ENCODE data around the gene MYCL.
A peak's percentile ranks its signal among the peaks of the same experiment; 100 is the strongest.

The MYCL gene

GRCh38 chr1:39927538-39927937, 25.8 kb upstream of the MYCL start:
- no peak for TF ChIP-seq CTCF (IDR thresholded peaks at IDR 0.05; ENCODE audit: poor library complexity, severe bottlenecking)
- H3K27ac ChIP-seq (ENCODE audit: poor library complexity, severe bottlenecking), result no peak overlapping the region
- no peak overlapping the region for H3K4me3 ChIP-seq (ENCODE audit: severe bottlenecking)
- no peaks in the 10 kb centered on the region for H3K36me3 ChIP-seq (ENCODE audit: low read depth)
- no peaks in the 10 kb centered on the region for H3K9me3 ChIP-seq (ENCODE audit: severe bottlenecking)
- H3K4me1 ChIP-seq (ENCODE audit: insufficient read depth, poor library complexity, severe bottlenecking), result peaks cover 8% of the 10 kb centered on the region
- DNase-seq (ENCODE audit: low spot score), result no peak
- peak; percentile 33; the same call in 1 of the 3 replicates for ATAC-seq (ENCODE audit: low read depth)
- no peaks in the 10 kb centered on the region for H3K27me3 ChIP-seq (ENCODE audit: insufficient read depth, poor library complexity, severe bottlenecking)

- no peaks in the 10 kb centered on the region for H3K27me3 ChIP-seq (ENCODE audit: insufficient read depth, poor library complexity, severe bottlenecking)
- TF ChIP-seq CTCF (IDR thresholded peaks at IDR 0.05; ENCODE audit: poor library complexity, severe bottlenecking), result no peak
- no peak; the same call in 2 of the 3 replicates for ATAC-seq (ENCODE audit: low read depth)
- DNase-seq (ENCODE audit: low spot score), result no peak
- H3K9me3 ChIP-seq (ENCODE audit: severe bottlenecking), result no peaks in the 10 kb centered on the region
- H3K36me3 ChIP-seq (ENCODE audit: low read depth), result no peaks in the 10 kb centered on the region
- peaks cover 8% of the 10 kb centered on the region for H3K4me1 ChIP-seq (ENCODE audit: insufficient read depth, poor library complexity, severe bottlenecking)
- no peak overlapping the region for H3K4me3 ChIP-seq (ENCODE audit: severe bottlenecking)
- no peak overlapping the region for H3K27ac ChIP-seq (ENCODE audit: poor library complexity, severe bottlenecking)
Observed at GRCh38 chr1:39926820-39927219, 25.1 kb upstream of the MYCL start.

- DNase-seq (ENCODE audit: low spot score) (no peak), ATAC-seq (ENCODE audit: low read depth) (no peak)
- H3K4me1 ChIP-seq (ENCODE audit: insufficient read depth, poor library complexity, severe bottlenecking), result peaks cover 8% of the 10 kb centered on the region
- no peaks in the 10 kb centered on the region for H3K27me3 ChIP-seq (ENCODE audit: insufficient read depth, poor library complexity, severe bottlenecking)
- no peak overlapping the region for H3K27ac ChIP-seq (ENCODE audit: poor library complexity, severe bottlenecking)
- no peak for TF ChIP-seq CTCF (IDR thresholded peaks at IDR 0.05; ENCODE audit: poor library complexity, severe bottlenecking)
- H3K9me3 ChIP-seq (ENCODE audit: severe bottlenecking), result no peaks in the 10 kb centered on the region
- no peaks in the 10 kb centered on the region for H3K36me3 ChIP-seq (ENCODE audit: low read depth)
- H3K4me3 ChIP-seq (ENCODE audit: severe bottlenecking), result no peak overlapping the region
Observed at GRCh38 chr1:39926343-39926793, 24.7 kb upstream of the MYCL start.

GRCh38 chr1:39925721-39926342, 24.1 kb upstream of the MYCL start:
- DNase-seq (ENCODE audit: low spot score) (no peak), ATAC-seq (ENCODE audit: low read depth) (no peak)
- no peak overlapping the region for H3K4me3 ChIP-seq (ENCODE audit: severe bottlenecking)
- TF ChIP-seq CTCF (IDR thresholded peaks at IDR 0.05; ENCODE audit: poor library complexity, severe bottlenecking), result no peak
- no peaks in the 10 kb centered on the region for H3K36me3 ChIP-seq (ENCODE audit: low read depth)
- H3K9me3 ChIP-seq (ENCODE audit: severe bottlenecking), result no peaks in the 10 kb centered on the region
- H3K27ac ChIP-seq (ENCODE audit: poor library complexity, severe bottlenecking), result no peak overlapping the region
- H3K4me1 ChIP-seq (ENCODE audit: insufficient read depth, poor library complexity, severe bottlenecking), result peaks cover 8% of the 10 kb centered on the region
- H3K27me3 ChIP-seq (ENCODE audit: insufficient read depth, poor library complexity, severe bottlenecking), result no peaks in the 10 kb centered on the region

GRCh38 chr1:39922251-39922688, 20.6 kb upstream of the MYCL start:
- H3K36me3 ChIP-seq (ENCODE audit: low read depth), result no peaks in the 10 kb centered on the region
- H3K4me3 ChIP-seq (ENCODE audit: severe bottlenecking), result no peak overlapping the region
- no peak overlapping the region for H3K27ac ChIP-seq (ENCODE audit: poor library complexity, severe bottlenecking)

More at GRCh38 chr1:39922251-39922688, 20.6 kb upstream of the MYCL start:
- Histone ChIP-seq H3K4me1 (ENCODE audit: insufficient read depth, poor library complexity, severe bottlenecking) (peaks cover 4% of the 10 kb centered on the region), H3K9me3 (ENCODE audit: severe bottlenecking) (no peaks in the 10 kb centered on the region), H3K27me3 (ENCODE audit: insufficient read depth, poor library complexity, severe bottlenecking) (no peaks in the 10 kb centered on the region)
- DNase-seq (ENCODE audit: low spot score), result no peak
- no peak for ATAC-seq (ENCODE audit: low read depth)
- no peak for TF ChIP-seq CTCF (IDR thresholded peaks at IDR 0.05; ENCODE audit: poor library complexity, severe bottlenecking)
